H9 (cell line): ENCODE data around the gene TUBGCP5. TPM values are rescaled to one million over a fixed set of nuclear protein-coding genes. Genes with fewer than 3 reads are reported as not detected.

Experiments
- DNase-seq: peaks from one replicate; pipeline ENCODE4 v3.0.0-alpha.2; 2017
- H2AFZ ChIP-seq: one replicate; pipeline ENCODE4 v1.6.1; 2013; ENCODE audit warnings: mild to moderate bottlenecking, low read length, control low read depth, moderate library complexity
- H2AK5ac ChIP-seq: 2 replicates; pipeline ENCODE4 v1.6.1; 2013; ENCODE audit warnings: low read length, control low read depth, mixed read lengths; ENCODE audit not compliant: insufficient read length
- H2BK120ac ChIP-seq: one replicate; pipeline ENCODE4 v1.6.1; 2013; ENCODE audit warnings: low read depth, mild to moderate bottlenecking, low read length, control low read depth, inconsistent platforms; ENCODE audit not compliant: poor library complexity, severe bottlenecking
- H2BK12ac ChIP-seq: 2 replicates; pipeline ENCODE4 v1.6.1; 2013; ENCODE audit warnings: low read length, control low read depth, mixed read lengths, low read depth; ENCODE audit not compliant: insufficient read length
- H2BK15ac ChIP-seq: 2 replicates; pipeline ENCODE4 v1.6.1; 2013; ENCODE audit warnings: low read depth, low read length, control low read depth
- H2BK20ac ChIP-seq: one replicate; pipeline ENCODE4 v1.6.1; 2013; ENCODE audit warnings: low read depth, mild to moderate bottlenecking, low read length, control low read depth, inconsistent platforms; ENCODE audit not compliant: poor library complexity, severe bottlenecking
- H2BK5ac ChIP-seq: 2 replicates; pipeline ENCODE4 v1.6.1; 2013; ENCODE audit warnings: low read length, control low read depth, mixed read lengths; ENCODE audit not compliant: insufficient read length
- H3K14ac ChIP-seq: 2 replicates; pipeline ENCODE4 v1.6.1; 2013; ENCODE audit warnings: low read length, control low read depth; ENCODE audit not compliant: insufficient read depth
- H3K18ac ChIP-seq: 2 replicates; pipeline ENCODE4 v1.6.1; 2013; ENCODE audit warnings: low read depth, mild to moderate bottlenecking, mixed read lengths, low read length, control low read depth; ENCODE audit not compliant: insufficient read length
- H3K23ac ChIP-seq: 2 replicates; pipeline ENCODE4 v1.6.1; 2013; ENCODE audit warnings: low read length, control low read depth, mixed read lengths, low read depth; ENCODE audit not compliant: insufficient read length
- H3K23me2 ChIP-seq: 2 replicates; pipeline ENCODE4 v1.6.1; 2013; ENCODE audit warnings: low read depth, mild to moderate bottlenecking, mixed read lengths, low read length, control low read depth; ENCODE audit not compliant: insufficient read length, poor library complexity, severe bottlenecking
- H3K27ac ChIP-seq: 2 replicates; pipeline ENCODE4 v1.5.1; 2013; ENCODE audit warnings: low read length, control low read depth, mixed read lengths, low read depth; ENCODE audit not compliant: insufficient read length
- H3K27me3 ChIP-seq: 2 replicates; pipeline ENCODE4 v1.6.1; 2013; ENCODE audit warnings: low read length, control low read depth, inconsistent platforms; ENCODE audit not compliant: insufficient read depth
- H3K4ac ChIP-seq: 2 replicates; pipeline ENCODE4 v1.6.1; 2013; ENCODE audit warnings: low read depth, mild to moderate bottlenecking, control low read depth, inconsistent platforms, low read length, moderate library complexity
- H3K4me1 ChIP-seq: 2 replicates; pipeline ENCODE4 v1.6.1; 2013; ENCODE audit warnings: low read length, control low read depth, inconsistent platforms; ENCODE audit not compliant: insufficient read depth
- H3K4me2 ChIP-seq: 2 replicates; pipeline ENCODE4 v1.6.1; 2013; ENCODE audit warnings: low read length, control low read depth, mixed read lengths; ENCODE audit not compliant: insufficient read length, insufficient read depth
- H3K56ac ChIP-seq: 2 replicates; pipeline ENCODE4 v1.6.1; 2013; ENCODE audit warnings: low read depth, mild to moderate bottlenecking, mixed read lengths, low read length, control low read depth; ENCODE audit not compliant: insufficient read length
- H3K79me1 ChIP-seq: 2 replicates; pipeline ENCODE4 v1.6.1; 2013; ENCODE audit warnings: low read depth, mild to moderate bottlenecking, moderate library complexity, low read length, control low read depth, inconsistent platforms; ENCODE audit not compliant: insufficient read depth, poor library complexity, severe bottlenecking
- H3K79me2 ChIP-seq: 2 replicates; pipeline ENCODE4 v1.6.1; 2013; ENCODE audit warnings: low read length, control low read depth, inconsistent platforms; ENCODE audit not compliant: insufficient read depth
- H3K9ac ChIP-seq: 2 replicates; pipeline ENCODE4 v1.6.1; 2013; ENCODE audit warnings: low read length, control low read depth, mixed read lengths; ENCODE audit not compliant: insufficient read length; ENCODE audit errors: extremely low read depth
- H3K9me3 ChIP-seq: one replicate; pipeline ENCODE4 v1.6.1; 2013; ENCODE audit warnings: low read depth, low read length, inconsistent platforms; ENCODE audit not compliant: control insufficient read depth
- H3T11ph ChIP-seq: one replicate; pipeline ENCODE4 v1.6.1; 2013; ENCODE audit warnings: mild to moderate bottlenecking, low read length, control low read depth, inconsistent platforms
- H4K20me1 ChIP-seq: one replicate; pipeline ENCODE4 v1.6.1; 2013; ENCODE audit not compliant: control insufficient read depth, insufficient read length, insufficient read depth
- H4K5ac ChIP-seq: 2 replicates; pipeline ENCODE4 v1.6.1; 2013; ENCODE audit warnings: low read depth, mild to moderate bottlenecking, mixed read lengths, low read length, control low read depth; ENCODE audit not compliant: insufficient read length
- H4K8ac ChIP-seq: replicated peaks from 2 replicates; pipeline ENCODE4 v1.6.1; 2013; ENCODE audit warnings: low read length, control low read depth, mixed read lengths, low read depth; ENCODE audit not compliant: insufficient read length
- H4K91ac ChIP-seq: 2 replicates; pipeline ENCODE4 v1.6.1; 2013; ENCODE audit warnings: low read depth, mild to moderate bottlenecking, moderate library complexity, mixed read lengths, low read length, control low read depth; ENCODE audit not compliant: insufficient read length
- H3K27ac Mint-ChIP-seq, 3 experiments: 2 replicates in 2 of 3; 3 replicates in 1 of 3; pipeline ENCODE4 v1.8.0; 2020 to 2021; ENCODE audit warnings: mixed read lengths in 3 of 3, mild to moderate bottlenecking in 1 of 3, moderate library complexity in 1 of 3
- H3K27me3 Mint-ChIP-seq: 2 replicates; pipeline ENCODE4 v1.8.0; 2021; ENCODE audit warnings: low read depth, mild to moderate bottlenecking, moderate library complexity, mixed read lengths
- H3K36me3 Mint-ChIP-seq, 3 experiments: 2 replicates in 2 of 3; 3 replicates in 1 of 3; pipeline ENCODE4 v1.8.0; 2020 to 2021; ENCODE audit warnings: low read depth in 3 of 3, mixed read lengths in 3 of 3; ENCODE audit not compliant: insufficient read depth in 1 of 3
- H3K4me1 Mint-ChIP-seq, 2 experiments: 2 replicates each; pipeline ENCODE4 v1.8.0; 2020; ENCODE audit warnings: mixed read lengths in 2 of 2
- H3K4me3 Mint-ChIP-seq, 2 experiments: 2 replicates in 1 of 2; 3 replicates in 1 of 2; pipeline ENCODE4 v1.8.0; 2020 to 2021; ENCODE audit warnings: mild to moderate bottlenecking in 2 of 2, mixed read lengths in 2 of 2, moderate library complexity in 1 of 2
- H3K9me3 Mint-ChIP-seq, 2 experiments: 2 replicates in 1 of 2; 3 replicates in 1 of 2; pipeline ENCODE4 v1.8.0; 2020; ENCODE audit warnings: mild to moderate bottlenecking in 2 of 2, mixed read lengths in 2 of 2, moderate library complexity in 1 of 2
- CTCF ChIP-seq: fragments of 200-600 bp; sonication (generic); conservative IDR thresholded peaks from 3 replicates; pipeline ENCODE4 v1.8.0; 2021; ENCODE audit warnings: antibody characterized with exemption, mild to moderate bottlenecking
- WGBS: extraction: QIAGEN DNeasy Blood & Tissue Kit; methylation state at CpG from one replicate; pipeline ENCODE4 v1.1.7; 2013; ENCODE audit warnings: missing lambda C conversion rate, low lambda C conversion rate, mixed read lengths; ENCODE audit not compliant: insufficient read length; ENCODE audit errors: extremely low coverage; 5-methylcytosine and 5-hydroxymethylcytosine counted together
- total RNA-seq: library from RNA; stranded (reverse); gene quantifications from 2 replicates; pipeline ENCODE4 v1.2.1, GENCODE V29; 2021

Gene TUBGCP5
- total RNA-seq, 1 experiment from 2014 or later, result 15.3 TPM

- H2AK5ac ChIP-seq, result no peak overlapping the region
- no peak overlapping the region for H3K18ac ChIP-seq
- WGBS, result no CpG with 5 or more reads among the region's 22 CpGs
- H3K4me2 ChIP-seq, result peak overlapping the region; percentile 93
- H3K9ac ChIP-seq, result no peak overlapping the region
- no peak overlapping the region for H3K14ac ChIP-seq
- peaks cover 6% of the 10 kb centered on the region; the same call in 1 of the 2 replicates for H3K27me3 ChIP-seq
- H3T11ph ChIP-seq, result no peak overlapping the region
- H3K27ac ChIP-seq, result no peak overlapping the region
- no peak overlapping the region for H4K91ac ChIP-seq
- no peak for DNase-seq
- no peak overlapping the region for H3K23ac ChIP-seq
- Mint-ChIP-seq H3K27ac (no peak overlapping the region), H3K9me3 (peaks cover 0 to 2% of the 10 kb centered on the region in 2 experiments; a peak in 2 of 5 replicates), H3K4me3 (peak overlapping the region; percentile 91 to 98), H3K27me3 (peaks cover 49% of the 10 kb centered on the region), H3K4me1 (peaks cover 11 to 15% of the 10 kb centered on the region in 2 experiments), H3K36me3 (peaks cover 0 to 7% (median 0%) of the 10 kb centered on the region in 3 experiments; a peak in 2 of 7 replicates)
- no peak overlapping the region for H4K5ac ChIP-seq
- no peak overlapping the region for H2BK12ac ChIP-seq
- H3K56ac ChIP-seq, result no peak overlapping the region
- no peak overlapping the region for H2BK20ac ChIP-seq
- no peak overlapping the region for H2BK120ac ChIP-seq
- H2BK5ac ChIP-seq, result no peak overlapping the region
- H3K4ac ChIP-seq, result no peak overlapping the region
- H3K23me2 ChIP-seq, result peaks cover 14% of the 10 kb centered on the region
- H3K79me1 ChIP-seq, result peaks cover 15% of the 10 kb centered on the region
- peaks cover 2% of the 10 kb centered on the region; the same call in 1 of the 2 replicates for H3K79me2 ChIP-seq
- 0 out of 2 replicates have a peak, but pooled peaks cover 2% of the 10 kb centered on the region for H3K4me1 ChIP-seq
- no peaks in the 10 kb centered on the region for H3K9me3 ChIP-seq
- no peaks in the 10 kb centered on the region for H4K20me1 ChIP-seq
- no peak overlapping the region for H2BK15ac ChIP-seq
- H2AFZ ChIP-seq, result no peak overlapping the region
- H4K8ac ChIP-seq, result no peak overlapping the region
- no peak for TF ChIP-seq CTCF
These were observed 60.6 kb downstream of the TUBGCP5 start for GRCh38 chr15:22978691-22979237.
